Measurements from ENCODE around the gene SLC37A1.

SLC37A1 gene

DNA sequence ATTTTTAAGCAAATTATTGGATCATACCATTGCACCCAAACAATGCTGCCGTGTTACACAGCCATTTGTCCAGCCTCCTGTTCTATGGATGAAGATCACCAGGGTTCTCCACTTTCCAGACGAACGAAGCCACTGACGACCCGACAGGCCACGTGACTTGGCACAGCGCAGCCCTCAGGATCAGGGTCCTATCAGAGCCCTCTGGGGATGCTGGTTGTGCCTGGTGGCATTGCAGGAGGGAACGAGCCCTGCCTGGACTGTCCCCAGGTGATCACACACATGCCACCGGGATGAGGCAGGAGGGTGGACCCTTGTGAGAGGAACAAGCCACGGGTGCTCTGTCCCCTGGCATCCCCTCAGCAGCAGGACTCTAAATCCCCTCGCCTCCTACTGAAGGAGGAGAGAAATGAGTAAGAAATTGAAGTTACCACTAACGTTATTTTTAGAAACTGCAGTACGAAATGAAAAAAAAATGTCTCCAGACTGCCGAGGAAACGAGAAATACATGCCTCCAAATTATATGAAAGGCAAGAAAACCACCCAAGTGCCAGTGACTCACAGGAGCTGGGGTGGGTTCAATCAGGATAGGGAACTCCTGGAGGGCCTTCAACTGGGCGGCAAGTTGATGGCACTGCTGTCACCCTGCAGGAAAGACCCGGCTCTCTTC lies 81.1 kb downstream of the SLC37A1 start:
- Histone ChIP-seq H3K4me1 (ENCODE audit: control insufficient read depth, insufficient read depth, low read length) (peaks cover 11% of the 10 kb centered on the region), H3K36me3 (ENCODE audit: control insufficient read depth, insufficient read depth, low read length, severe bottlenecking) (no peaks in the 10 kb centered on the region), H3K9ac (ENCODE audit: low read length) (no peak overlapping the region), H3K9me3 (ENCODE audit: control insufficient read depth, low read length) (peaks cover 26% of the 10 kb centered on the region), H3K27me3 (replicated peaks; ENCODE audit: control insufficient read depth, insufficient read depth, low read length) (peaks cover 30% of the 10 kb centered on the region), H3K4me3 (ENCODE audit: low read length) (no peak overlapping the region)
- DNase-seq (ENCODE audit: low read depth): no peak

DNA sequence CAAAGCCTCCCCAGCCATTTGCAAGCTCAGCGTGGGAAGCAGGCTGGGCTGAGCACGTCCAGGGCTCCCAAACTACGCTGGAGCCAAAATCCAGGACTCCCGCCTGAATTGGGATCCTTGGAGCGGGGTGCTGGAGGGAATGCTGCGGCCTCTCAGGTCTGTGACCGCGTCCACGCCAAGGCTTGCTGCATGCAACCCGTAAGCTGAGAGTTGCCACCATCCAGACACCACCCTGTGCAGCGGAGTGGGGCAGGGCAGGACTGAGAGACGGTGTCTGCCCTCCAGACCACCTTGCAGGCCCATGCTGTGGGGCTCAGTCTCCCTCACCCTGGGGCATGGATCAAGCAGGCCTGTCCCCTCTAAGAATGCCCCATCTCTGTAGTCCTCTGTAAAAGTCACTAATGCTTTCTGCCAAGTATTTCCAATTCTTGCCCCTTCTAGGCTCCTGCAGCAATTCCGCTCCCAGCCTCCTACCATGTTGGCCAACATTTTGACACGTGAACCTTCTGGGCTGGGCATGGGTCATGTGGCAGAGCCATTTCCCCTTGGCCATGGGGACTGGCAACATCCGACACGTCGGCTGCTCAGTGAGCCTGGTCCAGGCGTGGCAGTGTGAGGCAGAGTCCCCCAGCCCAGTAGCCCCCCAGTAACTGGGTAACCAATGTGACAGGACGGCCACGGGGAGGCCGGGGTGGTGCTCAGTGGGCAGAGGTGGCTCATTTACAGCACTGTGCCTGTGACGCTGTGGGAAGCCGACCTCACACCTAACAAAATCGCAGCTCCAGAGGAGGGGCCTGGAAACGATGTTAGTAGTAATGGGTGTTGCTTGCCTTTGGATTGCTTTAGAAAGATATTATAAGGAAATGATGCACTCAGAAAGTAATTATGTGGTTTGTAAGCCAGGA lies 81.9 kb downstream of the SLC37A1 start:
- H3K36me3 ChIP-seq (ENCODE audit: control insufficient read depth, insufficient read depth, low read length, severe bottlenecking): no peaks in the 10 kb centered on the region
- H3K27me3 ChIP-seq (replicated peaks; ENCODE audit: control insufficient read depth, insufficient read depth, low read length): peaks cover 34% of the 10 kb centered on the region
- peaks cover 26% of the 10 kb centered on the region for H3K9me3 ChIP-seq (ENCODE audit: control insufficient read depth, low read length)
- H3K9ac ChIP-seq (ENCODE audit: low read length): no peak overlapping the region
- peaks cover 11% of the 10 kb centered on the region for H3K4me1 ChIP-seq (ENCODE audit: control insufficient read depth, insufficient read depth, low read length)
- H3K4me3 ChIP-seq (ENCODE audit: low read length): no peak overlapping the region
- DNase-seq (ENCODE audit: low read depth): no peak

DNA sequence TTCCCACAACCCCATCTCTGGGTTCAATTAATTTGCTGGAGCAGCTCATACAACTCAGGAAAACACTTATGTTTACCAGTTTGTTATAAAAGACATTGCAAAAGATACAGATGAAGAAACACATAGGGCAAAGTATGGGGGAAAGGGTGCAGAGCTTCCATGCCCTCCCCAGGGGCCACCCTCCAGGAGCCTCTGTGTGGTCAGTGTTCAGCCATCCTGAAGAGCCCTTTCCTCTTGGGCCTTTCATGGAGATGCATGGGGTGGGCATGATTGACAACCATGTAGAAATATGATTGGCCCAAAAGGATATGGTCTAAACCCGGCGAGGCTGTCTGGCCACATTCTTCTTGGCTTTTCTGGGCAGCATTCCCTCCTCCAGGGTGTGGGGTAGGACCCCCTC lies 83.0 kb downstream of the SLC37A1 start:
- peaks cover 11% of the 10 kb centered on the region for H3K4me1 ChIP-seq (ENCODE audit: control insufficient read depth, insufficient read depth, low read length)
- no peak for DNase-seq (ENCODE audit: low read depth)
- H3K9ac ChIP-seq (ENCODE audit: low read length): no peak overlapping the region
- no peaks in the 10 kb centered on the region for H3K36me3 ChIP-seq (ENCODE audit: control insufficient read depth, insufficient read depth, low read length, severe bottlenecking)
- peaks cover 26% of the 10 kb centered on the region for H3K9me3 ChIP-seq (ENCODE audit: control insufficient read depth, low read length)
- peaks cover 36% of the 10 kb centered on the region for H3K27me3 ChIP-seq (replicated peaks; ENCODE audit: control insufficient read depth, insufficient read depth, low read length)
- no peak overlapping the region for H3K4me3 ChIP-seq (ENCODE audit: low read length)

- Histone ChIP-seq H3K4me3 (ENCODE audit: low read length) (no peak overlapping the region), H3K27me3 (replicated peaks; ENCODE audit: control insufficient read depth, insufficient read depth, low read length) (peaks cover 32% of the 10 kb centered on the region), H3K4me1 (ENCODE audit: control insufficient read depth, insufficient read depth, low read length) (peaks cover 11% of the 10 kb centered on the region), H3K9me3 (ENCODE audit: control insufficient read depth, low read length) (peaks cover 26% of the 10 kb centered on the region), H3K36me3 (ENCODE audit: control insufficient read depth, insufficient read depth, low read length, severe bottlenecking) (no peaks in the 10 kb centered on the region), H3K9ac (ENCODE audit: low read length) (no peak overlapping the region)
- no peak for DNase-seq (ENCODE audit: low read depth)
Measured at GRCh38 chr21:42597487-42598158, 84.0 kb downstream of the SLC37A1 start.

GRCh38 chr21:42598159-42598735 lies 84.6 kb downstream of the SLC37A1 start:
- Histone ChIP-seq H3K9ac (ENCODE audit: low read length) (no peak overlapping the region), H3K9me3 (ENCODE audit: control insufficient read depth, low read length) (peaks cover 26% of the 10 kb centered on the region), H3K36me3 (ENCODE audit: control insufficient read depth, insufficient read depth, low read length, severe bottlenecking) (no peaks in the 10 kb centered on the region), H3K4me1 (ENCODE audit: control insufficient read depth, insufficient read depth, low read length) (peaks cover 11% of the 10 kb centered on the region), H3K4me3 (ENCODE audit: low read length) (no peak overlapping the region), H3K27me3 (replicated peaks; ENCODE audit: control insufficient read depth, insufficient read depth, low read length) (peaks cover 27% of the 10 kb centered on the region)
- no peak for DNase-seq (ENCODE audit: low read depth)

GRCh38 chr21:42599486-42599885 lies 85.8 kb downstream of the SLC37A1 start:
- Histone ChIP-seq H3K36me3 (ENCODE audit: control insufficient read depth, insufficient read depth, low read length, severe bottlenecking) (no peaks in the 10 kb centered on the region), H3K9ac (ENCODE audit: low read length) (no peak overlapping the region), H3K27me3 (replicated peaks; ENCODE audit: control insufficient read depth, insufficient read depth, low read length) (peaks cover 24% of the 10 kb centered on the region), H3K4me1 (ENCODE audit: control insufficient read depth, insufficient read depth, low read length) (peaks cover 10% of the 10 kb centered on the region), H3K4me3 (ENCODE audit: low read length) (no peak overlapping the region), H3K9me3 (ENCODE audit: control insufficient read depth, low read length) (peaks cover 33% of the 10 kb centered on the region)
- no peak for DNase-seq (ENCODE audit: low read depth)

DNA sequence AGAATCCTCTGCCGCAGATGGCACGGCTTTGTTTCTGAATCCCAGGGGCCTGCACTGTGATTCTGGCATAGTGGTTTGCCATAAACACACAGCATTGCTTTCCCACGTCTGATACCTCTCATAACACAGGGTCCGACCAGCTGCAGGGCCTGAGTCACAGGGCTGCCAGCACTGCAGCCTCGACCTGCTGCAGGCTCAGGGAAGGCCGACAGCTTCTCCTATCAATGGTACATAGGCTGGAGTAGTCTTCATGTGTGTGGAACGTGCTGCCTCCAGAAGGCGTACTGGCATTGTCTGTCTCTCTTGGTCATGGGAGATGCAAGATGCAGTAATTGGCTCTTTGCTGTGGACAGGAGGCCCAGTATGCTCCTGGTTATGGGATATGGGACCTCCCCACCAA lies 86.3 kb downstream of the SLC37A1 start:
- peaks cover 24% of the 10 kb centered on the region for H3K27me3 ChIP-seq (replicated peaks; ENCODE audit: control insufficient read depth, insufficient read depth, low read length)

DNA sequence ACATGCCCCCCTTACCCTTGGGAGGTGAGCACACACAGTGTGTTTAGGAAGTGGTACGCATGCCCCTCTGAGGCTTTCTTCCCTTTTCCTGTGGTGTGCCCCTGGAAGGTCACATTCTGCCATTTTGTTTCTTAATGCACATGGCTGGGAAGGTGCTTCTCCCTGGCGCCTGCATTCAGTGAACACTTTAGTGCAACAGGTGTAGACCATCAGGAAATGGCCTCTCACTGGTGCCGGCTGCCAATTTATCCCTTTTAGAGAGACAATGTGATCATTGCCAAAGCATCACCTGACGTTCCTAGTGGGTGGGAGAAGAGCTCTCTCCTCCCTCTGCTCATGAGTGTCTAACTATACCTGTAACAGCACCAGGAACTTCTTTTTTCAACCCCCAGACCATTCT lies 88.0 kb downstream of the SLC37A1 start:
- no peak overlapping the region for H3K9ac ChIP-seq (ENCODE audit: low read length)
- DNase-seq (ENCODE audit: low read depth): no peak
- peaks cover 42% of the 10 kb centered on the region for H3K9me3 ChIP-seq (ENCODE audit: control insufficient read depth, low read length)

More for the DNA sequence above, 86.3 kb downstream of the SLC37A1 start:
- H3K9me3 ChIP-seq (ENCODE audit: control insufficient read depth, low read length): peaks cover 36% of the 10 kb centered on the region
- no peak overlapping the region for H3K4me3 ChIP-seq (ENCODE audit: low read length)
- no peak for DNase-seq (ENCODE audit: low read depth)
- H3K36me3 ChIP-seq (ENCODE audit: control insufficient read depth, insufficient read depth, low read length, severe bottlenecking): no peaks in the 10 kb centered on the region
- no peak overlapping the region for H3K9ac ChIP-seq (ENCODE audit: low read length)
- H3K4me1 ChIP-seq (ENCODE audit: control insufficient read depth, insufficient read depth, low read length): peaks cover 6% of the 10 kb centered on the region

DNA sequence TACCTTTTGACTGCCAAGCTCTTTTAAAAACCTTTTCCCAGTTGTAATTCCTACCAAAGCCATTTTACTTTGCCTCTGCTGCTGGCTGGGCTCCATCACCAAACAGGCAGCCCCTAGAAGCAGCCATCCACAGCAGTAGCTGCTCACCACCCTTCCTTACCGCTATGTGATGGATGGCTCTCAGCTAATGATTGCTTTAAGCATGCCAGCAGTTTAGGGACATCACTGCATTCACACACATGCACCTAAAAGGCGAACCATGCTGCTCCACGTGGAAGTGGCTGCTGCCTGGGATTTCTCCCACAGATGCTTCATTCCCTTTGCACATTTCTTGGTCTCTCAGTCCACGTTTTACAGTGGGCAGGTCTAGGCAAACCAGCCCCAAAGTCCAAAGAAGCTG lies 93.5 kb downstream of the SLC37A1 start:
- no peaks in the 10 kb centered on the region for H3K36me3 ChIP-seq (ENCODE audit: control insufficient read depth, insufficient read depth, low read length, severe bottlenecking)
- no peak for DNase-seq (ENCODE audit: low read depth)
- H3K9ac ChIP-seq (ENCODE audit: low read length): no peak overlapping the region
- no peak overlapping the region for H3K4me3 ChIP-seq (ENCODE audit: low read length)
- no peaks in the 10 kb centered on the region for H3K4me1 ChIP-seq (ENCODE audit: control insufficient read depth, insufficient read depth, low read length)
- peaks cover 2% of the 10 kb centered on the region for H3K27me3 ChIP-seq (replicated peaks; ENCODE audit: control insufficient read depth, insufficient read depth, low read length)
- peaks cover 32% of the 10 kb centered on the region for H3K9me3 ChIP-seq (ENCODE audit: control insufficient read depth, low read length)

More for the DNA sequence above, 88.0 kb downstream of the SLC37A1 start:
- Histone ChIP-seq H3K4me3 (ENCODE audit: low read length) (no peak overlapping the region), H3K27me3 (replicated peaks; ENCODE audit: control insufficient read depth, insufficient read depth, low read length) (peaks cover 24% of the 10 kb centered on the region), H3K4me1 (ENCODE audit: control insufficient read depth, insufficient read depth, low read length) (no peaks in the 10 kb centered on the region), H3K36me3 (ENCODE audit: control insufficient read depth, insufficient read depth, low read length, severe bottlenecking) (no peaks in the 10 kb centered on the region)

- Histone ChIP-seq H3K9ac (ENCODE audit: low read length) (no peak overlapping the region), H3K9me3 (ENCODE audit: control insufficient read depth, low read length) (peaks cover 34% of the 10 kb centered on the region), H3K4me3 (ENCODE audit: low read length) (no peak overlapping the region), H3K36me3 (ENCODE audit: control insufficient read depth, insufficient read depth, low read length, severe bottlenecking) (no peaks in the 10 kb centered on the region), H3K4me1 (ENCODE audit: control insufficient read depth, insufficient read depth, low read length) (no peaks in the 10 kb centered on the region), H3K27me3 (replicated peaks; ENCODE audit: control insufficient read depth, insufficient read depth, low read length) (peaks cover 2% of the 10 kb centered on the region)
- DNase-seq (ENCODE audit: low read depth): no peak
Measured at GRCh38 chr21:42607525-42608102, 94.0 kb downstream of the SLC37A1 start.

All from adipocyte (in vitro differentiated cells).